ENCODE measurements around the gene CAPN12. TPM values are rescaled to one million over a fixed set of nuclear protein-coding genes. Genes with fewer than 3 reads are reported as not detected.

CAPN12 gene
- total and polyA plus RNA-seq, 2 experiments from 2014 or later = 19.1 to 20.5 TPM

GRCh38 chr19:38702278-38702677 is 42.0 kb downstream of the CAPN12 start:
- TF ChIP-seq EZH2 (IDR thresholded peaks at IDR 0.05; ENCODE audit: low read depth, unreplicated experiment) (no peak), STAT1 (IDR thresholded peaks at IDR 0.05; ENCODE audit: unreplicated experiment) (no peak), ZNF331 (CRISPR knock-in tag; IDR thresholded peaks at IDR 0.05; ENCODE audit: low read depth) (no peak), REST (IDR thresholded peaks at IDR 0.05; ENCODE audit: unreplicated experiment) (no peak)
- H3K9me3 Mint-ChIP-seq = no peaks in the 10 kb centered on the region
- Histone ChIP-seq H3K79me2 (replicated peaks; ENCODE audit: insufficient read depth) (peaks cover 41% of the 10 kb centered on the region), H3K27ac (ENCODE audit: low read depth) (peak overlapping the region; percentile 69; the same call in 1 of the 2 replicates), H3K27me3 (ENCODE audit: insufficient read depth) (no peaks in the 10 kb centered on the region), H2AFZ (no peak overlapping the region), H3K4me1 (ENCODE audit: insufficient read depth) (peaks cover 13% of the 10 kb centered on the region), H3K4me2 (no peak overlapping the region), H3K4me3 (no peak overlapping the region), H3K36me3 (ENCODE audit: insufficient read depth) (peaks cover 18% of the 10 kb centered on the region; the same call in 1 of the 2 replicates), H3F3A (replicated peaks; ENCODE audit: low read depth) (0 out of 2 replicates have a peak, but pooled peaks cover 14% of the 10 kb centered on the region), H3K9me2 (ENCODE audit: insufficient read depth) (no peaks in the 10 kb centered on the region), H4K20me1 (replicated peaks; ENCODE audit: insufficient read depth) (peaks cover under 1% of the 10 kb centered on the region)
- peaks cover 21% of the 10 kb centered on the region for H3K4me1 Mint-ChIP-seq
- H3K27me3 Mint-ChIP-seq (ENCODE audit: insufficient read depth, low read depth, poor library complexity) = peaks cover 11% of the 10 kb centered on the region
- H3K36me3 Mint-ChIP-seq (ENCODE audit: low read depth) = peaks cover 69% of the 10 kb centered on the region
- no peak overlapping the region for H3K4me3 Mint-ChIP-seq
- DNase-seq (ENCODE audit: low spot score) (no peak), ATAC-seq (no peak)
- H3K27ac Mint-ChIP-seq = no peak overlapping the region

- H3K27me3 Mint-ChIP-seq (ENCODE audit: insufficient read depth, low read depth, poor library complexity) = peaks cover 11% of the 10 kb centered on the region
- H3F3A ChIP-seq (replicated peaks; ENCODE audit: low read depth) = 0 out of 2 replicates have a peak, but pooled peaks cover 11% of the 10 kb centered on the region
- no peak overlapping the region for H2AFZ ChIP-seq
- H3K9me2 ChIP-seq (ENCODE audit: insufficient read depth) = no peaks in the 10 kb centered on the region
- H3K4me1 ChIP-seq (ENCODE audit: insufficient read depth) = peaks cover 16% of the 10 kb centered on the region
- H3K9me3 Mint-ChIP-seq = no peaks in the 10 kb centered on the region
- H3K4me1 Mint-ChIP-seq = peaks cover 28% of the 10 kb centered on the region
- DNase-seq (ENCODE audit: low spot score) (no peak), ATAC-seq (no peak)
- 0 out of 2 replicates have a peak overlapping the region, but pooled peaks have one; percentile 36 for H3K27ac Mint-ChIP-seq
- H3K27ac ChIP-seq (ENCODE audit: low read depth) = peak overlapping the region; percentile 69; the same call in 1 of the 2 replicates
- H3K36me3 ChIP-seq (ENCODE audit: insufficient read depth) = peaks cover 11% of the 10 kb centered on the region; the same call in 1 of the 2 replicates
- H3K27me3 ChIP-seq (ENCODE audit: insufficient read depth) = no peaks in the 10 kb centered on the region
- no peak overlapping the region for H3K4me3 Mint-ChIP-seq
- H3K79me2 ChIP-seq (replicated peaks; ENCODE audit: insufficient read depth) = peaks cover 47% of the 10 kb centered on the region
- peaks cover 69% of the 10 kb centered on the region for H3K36me3 Mint-ChIP-seq (ENCODE audit: low read depth)
- H3K4me3 ChIP-seq = no peak overlapping the region
- H4K20me1 ChIP-seq (replicated peaks; ENCODE audit: insufficient read depth) = peaks cover 7% of the 10 kb centered on the region
- H3K4me2 ChIP-seq = no peak overlapping the region
- TF ChIP-seq EZH2phosphoT487 (IDR thresholded peaks at IDR 0.05; ENCODE audit: unreplicated experiment) = no peak
- no peak for TF ChIP-seq POLR2AphosphoS5 (IDR thresholded peaks at IDR 0.05; ENCODE audit: low read depth)
- TF ChIP-seq CREB1 (CRISPR knock-in tag; IDR thresholded peaks at IDR 0.05; ENCODE audit: low read depth) = no peak
- no peak for TF ChIP-seq REST (IDR thresholded peaks at IDR 0.05; ENCODE audit: unreplicated experiment)
- no peak for TF ChIP-seq CTCF (conservative IDR thresholded peaks at IDR 0.05; ENCODE audit: low read depth in 2 of 2)
- TF ChIP-seq JUNB (IDR thresholded peaks at IDR 0.05; ENCODE audit: unreplicated experiment) = no peak
- TF ChIP-seq EZH2 (IDR thresholded peaks at IDR 0.05; ENCODE audit: low read depth, unreplicated experiment) = no peak
- no peak for TF ChIP-seq ZNF331 (CRISPR knock-in tag; IDR thresholded peaks at IDR 0.05; ENCODE audit: low read depth)
Measured at GRCh38 chr19:38701455-38702063, 42.7 kb downstream of the CAPN12 start.
